IMR-90 (cell line): ENCODE data around the gene GOLGA8B.
"Not testable (repeated sequence)": the region's sequence is repeated elsewhere in the genome, so short reads cannot be mapped to it uniquely, and the experiment has no call there.

Source experiments
- CTCF ChIP-seq: conservative IDR thresholded peaks from 2 replicates; pipeline ENCODE4 v1.5.1; 2012; ENCODE audit warnings: mild to moderate bottlenecking, low read depth, low read length, improper control_type of control experiment
- ELK1 ChIP-seq: fragments of 150-350 bp; IDR thresholded peaks from 2 replicates; pipeline ENCODE4 v1.6.1; 2016; ENCODE audit warnings: low read depth, mild to moderate bottlenecking, low read length, moderate library complexity, borderline replicate concordance
- MAFK ChIP-seq: IDR thresholded peaks from 2 replicates; pipeline ENCODE4 v1.6.1; 2012; ENCODE audit warnings: low read depth, low read length, improper control_type of control experiment
- MAZ ChIP-seq: IDR thresholded peaks from 2 replicates; pipeline ENCODE4 v1.6.1; 2012; ENCODE audit warnings: low read depth, mild to moderate bottlenecking, low read length, improper control_type of control experiment, moderate library complexity, borderline replicate concordance
- NFE2L2 ChIP-seq: fragments of 150-350 bp; IDR thresholded peaks from 2 replicates; pipeline ENCODE4 v1.6.1; 2016; ENCODE audit warnings: low read depth, mild to moderate bottlenecking, low read length
- RAD21 ChIP-seq: IDR thresholded peaks from 2 replicates; pipeline ENCODE4 v1.6.1; 2012; ENCODE audit warnings: low read length, improper control_type of control experiment
- RCOR1 ChIP-seq: IDR thresholded peaks from 2 replicates; pipeline ENCODE4 v1.6.1; 2012; ENCODE audit warnings: mild to moderate bottlenecking, low read length, improper control_type of control experiment; ENCODE audit not compliant: insufficient replicate concordance
- RFX5 ChIP-seq: IDR thresholded peaks from 2 replicates; pipeline ENCODE4 v1.8.0; 2012; ENCODE audit warnings: low read depth, mild to moderate bottlenecking, low read length, moderate library complexity

GRCh38 chr15:34581687-34582460 is 1.6 kb downstream of the GOLGA8B start:
- not testable (repeated sequence) for TF ChIP-seq CTCF, MAFK, NFE2L2, MAZ, ELK1, RAD21, RCOR1, RFX5
